HEK293 (cell line): ENCODE results near the gene FBXL7.

Experiments used
- CTCF ChIP-seq: fragments of 450-650 bp; formaldehyde crosslinking; IDR thresholded peaks from 2 replicates; pipeline ENCODE4 v1.5.1; 2016; ENCODE audit warnings: missing biosample characterization, missing genetic modification characterization
- SP2 ChIP-seq: fragments of 450-650 bp; formaldehyde crosslinking; IDR thresholded peaks from 2 replicates; pipeline ENCODE4 v1.5.1; 2016; ENCODE audit warnings: missing biosample characterization, missing genetic modification characterization

- TF ChIP-seq SP2 (tag by site-specific recombination), result no peak
- TF ChIP-seq CTCF (tag by site-specific recombination), result no peak
These were observed 217.0 kb downstream of the FBXL7 start for GRCh38 chr5:15717001-15717400.
